K562 (cell line): ENCODE results near the gene LMBR1L. TPM values are rescaled to one million over a fixed set of nuclear protein-coding genes. Genes with fewer than 3 reads are reported as not detected.

Source experiments
- ATAC-seq: fragments of 200-7000 bp; cut with Tn5 transposase; 3 replicates; pipeline ENCODE4 v1.9.1; 2020; ENCODE audit warnings: moderate library complexity
- BruUV-seq: library from RNA; stranded (reverse); fragments of 400-500 nt; replicated peaks from 2 replicates; lab custom pipeline; 2021; lab: Mats Ljungman, UMichigan
- CTCF ChIA-PET: fragments of 300-600 bp; formaldehyde crosslinking; extraction: SDS; loops from one replicate; lab custom pipeline; 2021; ENCODE audit warnings: low intra/inter-chr PET ratio; lab: Yijun Ruan, JAX
- POLR2A ChIA-PET: fragments of 300-600, 350-650 bp; sonication (Branson Sonifier 250); formaldehyde crosslinking; extraction: SDS; loops from one replicate; lab custom pipeline; 2021; ENCODE audit warnings: antibody characterized with exemption, inconsistent platforms; lab: Yijun Ruan, JAX
- DNase-seq, 4 experiments: peaks; one replicate each; pipeline versions ENCODE4 v3.0.0 to v3.0.0-alpha.2; 2011 to 2018; ENCODE audit warnings: low spot score in 3 of 4, mixed read lengths in 3 of 4; ENCODE audit errors: extremely low read depth in 1 of 4
- FAIRE-seq: peaks from 2 replicates; lab custom pipeline; 2011; peaks lifted over from hg19 to GRCh38; lab: Jason Lieb, UNC
- H2AFZ ChIP-seq: 2 replicates; pipeline ENCODE4 v1.6.0; 2011; ENCODE audit warnings: low read depth, low read length, control low read depth, inconsistent platforms
- H3K27ac ChIP-seq: fragments of 200-600 bp; 3 replicates; pipeline ENCODE4 v1.8.0; 2011; ENCODE audit warnings: low read depth, mild to moderate bottlenecking, control low read depth, inconsistent platforms, low read length, moderate library complexity, mixed read lengths; ENCODE audit errors: extremely low read depth
- H3K27me3 ChIP-seq, 2 experiments: fragments of 300-600 bp in 1 of 2; 2 replicates in 1 of 2; 3 replicates in 1 of 2; pipeline versions ENCODE4 v1.6.0 to v1.8.0; 2011; ENCODE audit warnings: inconsistent platforms in 2 of 2, low read length in 2 of 2, mild to moderate bottlenecking in 1 of 2, mixed read lengths in 1 of 2, moderate library complexity in 1 of 2; ENCODE audit not compliant: control insufficient read depth in 2 of 2, insufficient read depth in 2 of 2
- H3K36me3 ChIP-seq: fragments of 300-600 bp; 3 replicates; pipeline ENCODE4 v1.8.0; 2011; ENCODE audit warnings: mild to moderate bottlenecking, low read length, inconsistent platforms; ENCODE audit not compliant: control insufficient read depth, insufficient read depth
- H3K4me1 ChIP-seq, 2 experiments: fragments of 200-600 bp in 1 of 2; replicated peaks in 1 of 2; 2 replicates in 1 of 2; 3 replicates in 1 of 2; pipeline versions ENCODE4 v1.5.1 to v1.8.0; 2011; ENCODE audit warnings: inconsistent platforms in 2 of 2, low read length in 2 of 2, mild to moderate bottlenecking in 1 of 2, mixed read lengths in 1 of 2, moderate library complexity in 1 of 2; ENCODE audit not compliant: control insufficient read depth in 2 of 2, insufficient read depth in 2 of 2
- H3K4me2 ChIP-seq: 2 replicates; pipeline ENCODE4 v1.6.1; 2011; ENCODE audit warnings: low read length, control low read depth, inconsistent platforms, mixed read lengths; ENCODE audit not compliant: insufficient read depth
- H3K4me3 ChIP-seq: fragments of 200-600 bp; sonication (generic), shearing (Covaris generic); 2 replicates; pipeline ENCODE4 v1.5.1; 2016; ENCODE audit warnings: control low read depth, inconsistent platforms
- H3K79me2 ChIP-seq: fragments of 200-600 bp; 3 replicates; pipeline ENCODE4 v1.8.0; 2011; ENCODE audit warnings: low read length, inconsistent platforms; ENCODE audit not compliant: control insufficient read depth, insufficient read depth
- H3K9ac ChIP-seq, 2 experiments: 2 replicates each; pipeline versions ENCODE4 v1.6.0 to v1.6.1; 2011; ENCODE audit warnings: low read depth in 2 of 2, low read length in 2 of 2, control low read depth in 1 of 2, inconsistent platforms in 1 of 2, mild to moderate bottlenecking in 1 of 2, mixed read lengths in 1 of 2; ENCODE audit not compliant: insufficient read depth in 1 of 2
- H3K9me1 ChIP-seq: one replicate; pipeline ENCODE4 v1.6.0; 2011; ENCODE audit warnings: inconsistent platforms, mild to moderate bottlenecking, low read length, moderate library complexity; ENCODE audit not compliant: control insufficient read depth, insufficient read depth
- H3K9me3 ChIP-seq: replicated peaks from 2 replicates; pipeline ENCODE4 v1.5.1; 2011; ENCODE audit warnings: low read depth, low read length, inconsistent platforms; ENCODE audit not compliant: control insufficient read depth, insufficient read depth
- H4K20me1 ChIP-seq: replicated peaks from 2 replicates; pipeline ENCODE4 v1.6.1; 2011; ENCODE audit warnings: low read length, inconsistent platforms, mixed read lengths; ENCODE audit not compliant: control insufficient read depth, insufficient read depth
- POLR2G ChIP-seq: fragments of 200-400 bp; formaldehyde crosslinking; IDR thresholded peaks from 2 replicates; pipeline ENCODE4 v1.6.1; 2017; ENCODE audit warnings: low read depth, mild to moderate bottlenecking, antibody characterized with exemption, low read length, moderate library complexity
- RBFOX2 ChIP-seq: fragments of 200-400 bp; formaldehyde crosslinking; IDR thresholded peaks from 2 replicates; pipeline ENCODE4 v1.6.1; 2017; ENCODE audit warnings: low read depth, mild to moderate bottlenecking, low read length, moderate library complexity
- SFPQ ChIP-seq: fragments of 200-400 bp; formaldehyde crosslinking; IDR thresholded peaks from 2 replicates; pipeline ENCODE4 v1.6.1; 2017; ENCODE audit warnings: mild to moderate bottlenecking, low read depth, low read length, moderate library complexity
- ZSCAN29 ChIP-seq: fragments of 450-650 bp; IDR thresholded peaks from 2 replicates; pipeline ENCODE4 v1.6.1; 2017
- WGBS: fragments of 100-300 bp; shearing (Covaris generic); methylation state at CpG from one replicate; pipeline ENCODE4 v1.1.6; 2016; ENCODE audit warnings: low coverage, mixed read lengths; ENCODE audit not compliant: insufficient coverage; ENCODE audit errors: missing lambda C conversion rate; 5-methylcytosine and 5-hydroxymethylcytosine counted together
- in situ Hi-C: fragments of 300-500 bp; cut with MboI; formaldehyde crosslinking; loops from 4 replicates; pipeline ENCODE4 v1.15.0; 2018; ENCODE audit warnings: inconsistent platforms, mixed read lengths
- intact Hi-C: fragments of 100-400 bp; cut with micrococcal nuclease; formaldehyde crosslinking; loops from 2 replicates; pipeline ENCODE4 v1.14.2; 2022
- polyA plus RNA-seq, 8 experiments: library from polyadenylated mRNA; depleted of rRNA in 4 of 8; stranded (reverse) in 5 of 8; unstranded in 3 of 8; fragments of >200 nt; fragmentation: Nextera tagmentation in 2 of 8; fragmentation: Illumina TruSeq in 1 of 8; extraction: Ambion mirVana in 2 of 8; extraction: Trizol in 1 of 8; gene quantifications; 2 replicates each; pipeline versions ENCODE4 v1.2.1 to v1.2.3, GENCODE V29; 2011 to 2014; ENCODE audit warnings: inconsistent platforms in 1 of 8, missing spikeins in 1 of 8
- total RNA-seq, 7 experiments: library from RNA; depleted of rRNA in 6 of 7; stranded (reverse); fragments of >200 nt in 6 of 7; fragmentation: Illumina TruSeq in 2 of 7; extraction: Trizol in 2 of 7; gene quantifications; 2 replicates each; pipeline versions ENCODE4 v1.2.1 to v1.2.3, GENCODE V29; 2011 to 2021; ENCODE audit warnings: low replicate concordance in 1 of 7
- TF ChIP-seq, protein P1 (sequence below): fragments of 450-650 bp; formaldehyde crosslinking; IDR thresholded peaks from 2 replicates; pipeline ENCODE4 v1.4.0; 2020; ENCODE audit warnings: mild to moderate bottlenecking, moderate library complexity
- TF ChIP-seq, protein P2 (sequence below): IDR thresholded peaks from 2 replicates; pipeline ENCODE4 v1.6.1; 2011; ENCODE audit warnings: borderline replicate concordance, low read depth, mild to moderate bottlenecking, moderate library complexity, low read length; ENCODE audit not compliant: insufficient read depth, poor library complexity, severe bottlenecking

LMBR1L gene
- total and polyA plus RNA-seq, 9 of the 15 experiments (the other 6 are each of a cell fraction or from before 2014, with no cell fraction given) = 2.5 to 57.0 (median 31.1) TPM

- no peak overlapping the region for H3K4me2 ChIP-seq
- H3K36me3 ChIP-seq = peaks cover 75% of the 10 kb centered on the region
- ATAC-seq = no peak
- intact Hi-C loops = no loop called here
- CTCF ChIA-PET = no interaction called here
- BruUV-seq = no TSS peak
- peaks cover 9 to 12% of the 10 kb centered on the region in 2 experiments; a peak in 4 of 5 replicates for H3K4me1 ChIP-seq
- peaks cover 54% of the 10 kb centered on the region for H4K20me1 ChIP-seq
- WGBS = 100% methylated on average over 10 of the region's 10 CpGs
- peak; percentile 40; the same call in 1 of the 2 replicates for TF ChIP-seq RBFOX2
- TF ChIP-seq ZSCAN29 = no peak
- H3K9ac ChIP-seq = peak overlapping the region in 1 of 2 experiments; percentile 4; a peak in 1 of 4 replicates
- H3K27me3 ChIP-seq = no peaks in the 10 kb centered on the region
- no peaks in the 10 kb centered on the region for H3K9me3 ChIP-seq
- H3K9me1 ChIP-seq = peaks cover 4% of the 10 kb centered on the region
- in situ Hi-C loops = no loop called here
- H3K27ac ChIP-seq = no peak overlapping the region
- FAIRE-seq = no peak
- H3K79me2 ChIP-seq = peaks cover 64% of the 10 kb centered on the region
- no peak overlapping the region for H3K4me3 ChIP-seq
- no peak overlapping the region for H2AFZ ChIP-seq
- POLR2A ChIA-PET = interaction anchor here (0.7 to 6.4 kb wide), 4 partner anchors 9 to 76 kb away, joined by 4 to 40 read pairs (median 8); partner anchors contain the start of gene TUBA1B
- DNase-seq = no peak
Observed at GRCh38 chr12:49054524-49054923, 56.1 kb downstream of the LMBR1L start.

DNA sequence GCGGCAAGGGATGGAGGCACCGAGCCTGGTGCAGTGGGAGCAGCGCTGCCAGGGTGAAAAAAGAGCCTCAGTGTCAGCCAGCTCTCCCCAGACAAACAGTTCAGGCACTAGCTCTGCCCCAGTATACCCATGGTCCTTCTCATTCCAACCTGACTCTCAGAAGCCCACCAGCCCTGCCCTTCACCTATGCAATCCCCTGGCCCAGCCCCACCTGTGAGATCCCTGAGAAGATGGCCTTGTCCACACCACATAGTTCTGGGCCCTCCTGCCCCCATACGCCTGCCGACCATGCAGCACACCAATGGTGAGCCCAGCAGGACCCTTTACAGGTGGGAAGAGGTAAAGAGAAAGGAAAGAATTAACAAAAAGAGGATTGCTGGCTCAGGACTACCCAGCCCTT lies 56.6 kb downstream of the LMBR1L start:
- peak overlapping the region in 1 of 2 experiments; percentile 4; a peak in 1 of 4 replicates for H3K9ac ChIP-seq
- peaks cover 6 to 12% of the 10 kb centered on the region in 2 experiments; a peak in 3 of 5 replicates for H3K4me1 ChIP-seq
- no peak for DNase-seq
- no peak overlapping the region for H3K27ac ChIP-seq
- in situ Hi-C loops (no loop called here), intact Hi-C loops (no loop called here)
- H3K9me1 ChIP-seq = peaks cover 4% of the 10 kb centered on the region
- H3K4me2 ChIP-seq = no peak overlapping the region
- CTCF ChIA-PET = no interaction called here
- H3K36me3 ChIP-seq = peaks cover 79% of the 10 kb centered on the region
- POLR2A ChIA-PET = interaction anchor here (2.0 to 2.1 kb wide), 2 partner anchors 15 to 16 kb away, joined by 5 to 10 read pairs; no protein-coding TSS in a partner anchor
- no TSS peak for BruUV-seq
- ATAC-seq = no peak
- no peaks in the 10 kb centered on the region for H3K27me3 ChIP-seq
- no peak overlapping the region for H2AFZ ChIP-seq
- no peak for FAIRE-seq
- H3K4me3 ChIP-seq = no peak overlapping the region
- peaks cover 60% of the 10 kb centered on the region for H3K79me2 ChIP-seq
- H3K9me3 ChIP-seq = no peaks in the 10 kb centered on the region
- peaks cover 50% of the 10 kb centered on the region for H4K20me1 ChIP-seq
- WGBS = 96% methylated on average over 4 of the region's 5 CpGs
- TF ChIP-seq SFPQ = no peak
- TF ChIP-seq, protein P1, sequence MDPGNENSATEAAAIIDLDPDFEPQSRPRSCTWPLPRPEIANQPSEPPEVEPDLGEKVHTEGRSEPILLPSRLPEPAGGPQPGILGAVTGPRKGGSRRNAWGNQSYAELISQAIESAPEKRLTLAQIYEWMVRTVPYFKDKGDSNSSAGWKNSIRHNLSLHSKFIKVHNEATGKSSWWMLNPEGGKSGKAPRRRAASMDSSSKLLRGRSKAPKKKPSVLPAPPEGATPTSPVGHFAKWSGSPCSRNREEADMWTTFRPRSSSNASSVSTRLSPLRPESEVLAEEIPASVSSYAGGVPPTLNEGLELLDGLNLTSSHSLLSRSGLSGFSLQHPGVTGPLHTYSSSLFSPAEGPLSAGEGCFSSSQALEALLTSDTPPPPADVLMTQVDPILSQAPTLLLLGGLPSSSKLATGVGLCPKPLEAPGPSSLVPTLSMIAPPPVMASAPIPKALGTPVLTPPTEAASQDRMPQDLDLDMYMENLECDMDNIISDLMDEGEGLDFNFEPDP (CRISPR knock-in tag) = no peak
- TF ChIP-seq, protein P2, sequence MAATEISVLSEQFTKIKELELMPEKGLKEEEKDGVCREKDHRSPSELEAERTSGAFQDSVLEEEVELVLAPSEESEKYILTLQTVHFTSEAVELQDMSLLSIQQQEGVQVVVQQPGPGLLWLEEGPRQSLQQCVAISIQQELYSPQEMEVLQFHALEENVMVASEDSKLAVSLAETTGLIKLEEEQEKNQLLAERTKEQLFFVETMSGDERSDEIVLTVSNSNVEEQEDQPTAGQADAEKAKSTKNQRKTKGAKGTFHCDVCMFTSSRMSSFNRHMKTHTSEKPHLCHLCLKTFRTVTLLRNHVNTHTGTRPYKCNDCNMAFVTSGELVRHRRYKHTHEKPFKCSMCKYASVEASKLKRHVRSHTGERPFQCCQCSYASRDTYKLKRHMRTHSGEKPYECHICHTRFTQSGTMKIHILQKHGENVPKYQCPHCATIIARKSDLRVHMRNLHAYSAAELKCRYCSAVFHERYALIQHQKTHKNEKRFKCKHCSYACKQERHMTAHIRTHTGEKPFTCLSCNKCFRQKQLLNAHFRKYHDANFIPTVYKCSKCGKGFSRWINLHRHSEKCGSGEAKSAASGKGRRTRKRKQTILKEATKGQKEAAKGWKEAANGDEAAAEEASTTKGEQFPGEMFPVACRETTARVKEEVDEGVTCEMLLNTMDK = no peak
- TF ChIP-seq POLR2G = no peak
